Sciatic nerve (tissue), 2 donors: ENCODE data around the gene C5orf24. TPM values are rescaled to one million over a fixed set of nuclear protein-coding genes. Genes with fewer than 3 reads are reported as not detected.
"Not testable (repeated sequence)": the region's sequence is repeated elsewhere in the genome, so short reads cannot be mapped to it uniquely, and the experiment has no call there.

Experiments used
- ATAC-seq: fragments of 200-7000 bp; cut with Tn5 transposase; one replicate; pipeline ENCODE4 v1.9.1; 2020; ENCODE audit warnings: mild to moderate bottlenecking, moderate library complexity
- DNase-seq: peaks from one replicate; pipeline ENCODE4 v3.0.0-alpha.2; 2020; ENCODE audit warnings: low spot score
- intact Hi-C: fragments of 100-400 bp; cut with DNase I; formaldehyde crosslinking; loops from one replicate; pipeline ENCODE4 v1.14.2; 2022
- total RNA-seq: library from RNA; stranded (reverse); fragmentation: NEBNext Ultra II Directional; extraction: Animal tissue kit (Norgen Biotek cat#: 25700); gene quantifications from one replicate; pipeline ENCODE4 v1.2.1, GENCODE V29; 2021
- donor health status: DM: no; HTN: no; CAD: no.
- donor health status: DM: no; HTN: no; CAD: no.

Gene C5orf24
- total RNA-seq, 1 donor from 2014 or later = 50.1 TPM

DNA sequence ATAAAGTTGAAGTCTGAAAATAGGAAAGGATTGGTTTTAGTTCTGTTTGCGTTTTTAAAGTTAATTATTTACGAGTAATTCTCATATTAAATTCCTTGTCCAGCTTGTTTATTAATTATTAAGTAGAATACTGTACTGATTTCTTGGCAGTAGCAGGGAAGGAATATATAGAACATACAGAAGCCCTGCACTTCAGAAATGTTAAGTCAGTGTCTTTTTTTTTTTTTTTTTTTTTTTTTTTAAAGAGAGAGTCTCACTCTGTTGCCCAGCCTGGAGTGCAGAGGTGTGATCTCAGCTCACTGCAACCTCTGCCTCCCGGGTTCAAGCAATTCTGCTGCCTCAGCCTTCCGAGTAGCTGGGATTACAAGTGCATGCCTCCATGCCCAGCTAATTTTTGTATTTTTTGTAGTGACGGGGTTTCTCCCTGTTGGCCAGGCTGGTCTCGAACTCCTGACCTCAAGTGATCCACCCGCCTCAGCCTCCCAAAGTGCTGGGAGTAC, 3.7 kb downstream of the C5orf24 start:
- DNase-seq, intact Hi-C loops: not testable (repeated sequence)

DNA sequence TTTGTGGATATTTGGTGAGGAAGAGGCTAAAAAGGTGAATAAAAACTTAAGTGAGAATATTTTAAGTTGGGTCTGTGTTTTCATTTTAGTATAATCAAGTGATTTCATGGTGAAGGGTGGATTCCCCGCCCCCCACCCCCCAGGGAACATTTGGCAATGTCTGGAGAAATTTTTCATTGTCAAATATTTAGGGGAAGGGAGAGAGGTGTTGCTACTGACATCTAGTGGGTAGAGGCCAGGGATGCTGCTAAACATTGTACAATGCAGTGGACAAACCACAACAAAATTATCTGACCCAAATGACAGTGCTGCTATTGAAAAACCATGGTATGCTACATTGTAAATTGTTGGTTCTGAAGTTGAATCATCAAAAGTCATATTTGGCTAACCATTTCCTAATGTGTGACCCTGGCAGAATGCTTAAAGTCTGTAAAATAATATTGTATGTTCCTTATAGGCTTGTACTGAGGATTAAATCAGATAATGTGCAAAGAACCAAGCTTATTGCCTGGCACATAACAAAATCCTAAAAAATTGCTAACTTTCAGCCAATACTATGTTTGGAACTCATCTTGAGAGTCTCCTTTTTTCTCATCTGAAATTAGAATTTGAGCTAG, 5.6 kb downstream of the C5orf24 start:
- DNase-seq = no peak
- intact Hi-C loops = no loop called here
- ATAC-seq = peak; percentile 34

More for the DNA sequence above, 3.7 kb downstream of the C5orf24 start:
- ATAC-seq = not testable (repeated sequence)

DNA sequence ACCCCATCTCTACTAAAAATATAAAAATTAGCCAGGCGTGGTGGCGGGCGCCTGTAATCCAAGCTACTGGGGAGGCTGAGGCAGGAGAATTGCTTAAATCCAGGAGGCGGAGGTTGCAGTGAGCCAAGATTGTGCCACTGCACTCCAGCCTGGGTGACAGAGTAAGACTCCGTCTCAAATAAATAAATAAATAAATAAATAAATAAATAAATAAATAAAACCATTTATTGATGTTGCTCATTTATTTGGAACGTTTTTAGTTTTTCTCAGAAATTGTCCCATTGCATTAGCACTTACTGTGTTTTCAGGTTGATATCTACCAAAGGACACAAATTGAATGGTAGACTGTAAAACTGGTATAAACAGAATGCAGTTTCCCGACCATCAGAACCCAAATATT, 10.7 kb downstream of the C5orf24 start:
- intact Hi-C loops, DNase-seq, ATAC-seq: not testable (repeated sequence)

DNA sequence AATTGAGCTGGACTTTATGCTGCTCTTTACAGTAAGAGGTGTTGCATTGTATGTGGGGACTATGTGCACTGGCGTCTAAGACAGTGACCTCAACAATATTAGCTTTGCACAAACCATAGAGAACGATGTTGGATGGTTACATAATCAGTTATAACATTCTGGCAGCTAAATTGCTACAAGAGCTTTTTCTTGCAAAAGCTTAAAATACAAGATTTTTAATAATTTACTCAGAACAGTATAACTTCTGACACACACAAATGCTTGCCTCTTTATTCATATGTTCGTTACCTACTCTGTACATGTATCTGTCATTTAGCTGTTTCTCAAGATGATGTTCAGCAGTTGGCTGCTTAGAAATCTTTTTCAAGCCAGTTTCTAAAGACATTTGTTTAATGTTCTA, 11.6 kb downstream of the C5orf24 start:
- ATAC-seq (no peak), DNase-seq (no peak)
- intact Hi-C loops = no loop called here

DNA sequence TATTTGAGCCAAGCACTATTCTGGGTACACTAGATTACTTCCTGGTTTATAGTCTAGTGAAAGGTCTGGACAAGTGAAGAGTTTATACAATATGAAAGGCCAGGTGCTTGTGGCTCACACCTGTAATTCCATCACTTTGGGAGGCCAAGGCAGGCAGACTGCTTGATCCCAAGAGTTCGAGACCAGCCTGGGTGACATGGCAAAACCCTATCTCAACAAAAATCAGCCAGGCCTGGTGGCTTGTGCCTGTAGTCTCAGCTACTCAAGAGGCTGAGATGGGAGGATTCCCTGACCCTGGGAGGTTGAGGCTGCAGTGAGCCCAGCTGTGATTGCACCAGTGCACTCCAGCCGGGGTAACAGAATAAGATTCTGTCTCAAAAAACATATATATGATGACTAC, 18.9 kb downstream of the C5orf24 start:
- intact Hi-C loops = no loop called here
- ATAC-seq (no peak), DNase-seq (no peak)

DNA sequence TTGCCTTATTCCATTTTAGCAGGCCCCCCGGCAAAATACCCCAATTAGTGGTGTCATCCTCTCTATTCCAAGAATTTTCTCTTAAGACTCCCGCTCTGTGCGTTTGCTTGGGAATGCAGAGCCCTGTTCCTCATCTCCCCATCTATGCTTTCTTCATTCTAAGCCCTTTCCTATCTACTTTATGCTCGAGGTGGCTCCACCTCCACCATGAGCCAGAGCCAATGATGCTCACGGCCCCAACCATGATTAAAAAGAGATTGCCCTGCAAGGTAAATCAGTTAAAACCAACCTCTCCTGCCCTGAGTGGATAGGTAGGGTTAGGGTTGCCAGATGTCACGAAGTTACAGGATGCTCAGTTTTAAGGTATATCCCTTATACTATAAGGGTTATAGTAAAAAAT, 27.7 kb downstream of the C5orf24 start:
- ATAC-seq = no peak
- DNase-seq = no peak
- intact Hi-C loops = no loop called here

DNA sequence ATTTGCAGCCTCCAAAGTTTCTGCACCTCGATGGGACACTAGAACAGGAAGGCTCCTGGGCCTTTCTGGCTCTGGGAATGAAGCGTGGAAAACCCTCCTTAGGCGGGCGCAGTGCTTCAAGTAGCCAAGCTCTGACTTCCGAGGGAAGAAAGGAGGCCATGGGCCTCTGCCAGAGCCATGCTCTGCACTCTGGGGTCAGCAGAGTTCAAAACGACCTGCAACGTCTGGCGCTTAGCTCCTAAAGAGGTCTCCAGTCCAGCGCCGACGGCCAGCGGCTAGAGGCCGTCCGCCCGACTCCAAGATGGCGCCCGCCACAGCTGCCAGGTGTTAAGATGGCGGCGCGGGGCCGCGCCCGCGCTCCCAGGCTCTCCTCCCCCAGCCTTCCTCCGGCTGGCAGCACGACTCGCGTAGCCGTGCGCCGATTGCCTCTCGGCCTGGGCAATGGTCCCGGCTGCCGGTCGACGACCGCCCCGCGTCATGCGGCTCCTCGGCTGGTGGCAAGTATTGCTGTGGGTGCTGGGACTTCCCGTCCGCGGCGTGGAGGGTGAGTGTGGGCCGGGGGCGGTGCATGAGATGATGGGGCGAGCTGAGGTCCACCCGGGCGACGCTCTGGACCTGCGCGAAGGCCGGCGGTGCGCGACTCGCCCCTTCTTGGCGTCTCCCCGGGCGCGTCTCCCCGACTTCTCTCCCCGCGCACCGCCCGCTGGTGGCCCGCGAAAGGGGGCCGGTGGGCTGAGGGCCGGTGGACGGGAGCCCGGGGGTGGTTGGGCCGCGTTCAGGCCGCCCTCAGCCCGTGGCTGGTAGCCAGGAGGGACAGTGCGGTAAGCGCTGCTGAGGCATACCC, 28.4 kb downstream of the C5orf24 start, which contains the start of gene TXNDC15:
Gene TXNDC15, plus strand, starts transcription at position 385 of the 844 bp plus-strand sequence. Its CDS starts 57 bp downstream, at position 442.
- ATAC-seq (peak; percentile 97), DNase-seq (peak; percentile 92)
- intact Hi-C loops = no loop called here

DNA sequence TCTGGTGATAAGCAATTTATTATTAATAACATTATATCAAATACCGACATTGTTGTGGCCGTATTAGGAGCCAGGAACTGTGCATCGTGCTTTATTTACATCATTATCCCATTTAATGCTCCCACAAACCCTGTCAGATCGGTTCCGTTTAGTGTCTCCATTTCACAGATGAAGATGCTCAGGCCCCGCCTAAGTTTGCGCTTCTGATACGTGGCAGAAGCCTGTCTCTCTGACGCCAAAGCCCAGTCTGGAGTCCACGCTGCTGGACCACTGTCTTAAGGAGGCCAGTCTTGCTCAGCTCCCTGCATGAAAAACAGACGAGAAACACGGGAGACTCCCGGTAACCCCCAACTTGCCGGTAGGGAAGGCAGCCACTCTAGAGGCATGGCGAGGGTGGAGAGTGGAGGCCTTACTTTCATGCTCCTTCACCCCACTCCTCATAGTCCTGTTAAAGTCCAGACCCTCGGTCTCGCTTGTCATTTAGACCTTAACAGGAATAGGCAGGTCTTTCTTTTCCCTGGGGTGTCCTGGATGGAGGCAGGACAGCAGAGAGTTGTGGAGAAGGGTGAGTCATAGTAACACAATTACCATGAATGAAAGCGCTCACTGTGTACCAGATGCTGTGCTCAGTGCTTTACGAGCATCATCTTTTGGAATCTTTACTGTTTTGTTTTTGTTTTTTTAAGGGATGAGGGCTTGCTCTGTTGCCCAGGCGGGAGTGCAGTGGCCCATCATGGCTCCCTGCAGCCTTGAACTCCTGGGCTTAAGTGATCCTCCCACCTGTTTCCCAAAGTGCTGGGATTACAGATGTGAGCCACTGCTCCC, 29.3 kb downstream of the C5orf24 start:
- DNase-seq = peak; percentile 82

DNA sequence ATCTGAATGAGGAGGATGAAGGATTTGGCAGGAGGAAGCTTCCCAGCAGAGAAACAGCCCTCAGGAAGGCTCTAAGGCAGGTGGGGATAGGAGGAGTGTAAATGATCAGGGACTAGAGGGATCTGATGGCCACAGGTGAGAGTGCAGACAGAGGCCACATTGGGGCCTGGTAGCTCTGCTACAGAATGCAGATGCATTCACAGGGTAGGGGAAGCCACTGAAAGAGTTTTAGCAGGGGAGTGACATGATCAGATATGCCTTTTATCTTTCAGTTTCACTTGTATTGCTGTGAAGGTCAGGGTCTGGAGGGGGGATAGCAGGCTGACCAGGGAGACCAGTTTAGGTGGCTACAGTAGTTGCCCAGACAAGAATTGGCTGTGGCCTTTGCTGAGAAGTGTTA, 31.4 kb downstream of the C5orf24 start:
- DNase-seq (no peak), ATAC-seq (no peak)
- intact Hi-C loops = no loop called here

More for the DNA sequence above, 29.3 kb downstream of the C5orf24 start:
- intact Hi-C loops = no loop called here
- ATAC-seq = peak; percentile 88

DNA sequence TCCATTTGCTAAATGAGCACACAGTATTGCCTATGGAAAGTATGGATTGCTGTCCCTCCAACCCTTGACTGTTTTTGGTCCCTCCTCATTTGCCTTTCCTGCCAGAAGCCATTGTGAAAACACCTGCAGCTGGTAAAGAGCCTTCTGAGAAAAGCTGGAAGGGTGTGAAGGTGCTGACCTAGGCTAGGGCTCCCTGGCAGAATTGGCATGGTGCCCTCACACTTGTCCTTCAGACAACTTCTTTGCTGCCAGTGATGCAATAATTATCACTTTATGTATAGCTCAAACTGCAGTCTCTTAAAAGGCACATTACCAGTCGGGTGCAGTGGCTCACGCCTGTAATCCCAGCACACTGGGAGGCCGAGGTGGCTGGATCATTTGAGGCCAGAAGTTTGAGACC, 32.6 kb downstream of the C5orf24 start:
- ATAC-seq (no peak), DNase-seq (no peak)
- intact Hi-C loops = no loop called here

DNA sequence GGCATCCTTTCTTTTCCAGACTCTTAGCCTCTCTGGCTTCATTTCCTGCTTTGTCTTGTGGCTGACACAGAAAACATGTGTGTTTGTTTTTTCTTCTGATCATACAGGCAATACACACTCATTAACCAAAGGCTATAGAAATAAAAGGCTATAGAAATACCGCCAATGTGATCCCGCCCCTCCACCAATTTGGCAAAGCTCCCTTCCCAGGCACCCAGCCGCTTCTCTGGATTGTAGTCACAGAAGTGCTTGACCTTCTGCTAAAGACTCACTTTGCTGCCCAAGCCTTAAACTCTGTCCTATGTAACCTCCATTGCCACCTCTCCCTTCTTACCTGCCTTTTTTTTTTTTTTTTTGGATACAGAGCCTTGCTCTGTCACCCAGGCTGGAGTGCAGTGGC, 33.7 kb downstream of the C5orf24 start:
- DNase-seq (no peak), ATAC-seq (no peak)
- intact Hi-C loops = no loop called here

DNA sequence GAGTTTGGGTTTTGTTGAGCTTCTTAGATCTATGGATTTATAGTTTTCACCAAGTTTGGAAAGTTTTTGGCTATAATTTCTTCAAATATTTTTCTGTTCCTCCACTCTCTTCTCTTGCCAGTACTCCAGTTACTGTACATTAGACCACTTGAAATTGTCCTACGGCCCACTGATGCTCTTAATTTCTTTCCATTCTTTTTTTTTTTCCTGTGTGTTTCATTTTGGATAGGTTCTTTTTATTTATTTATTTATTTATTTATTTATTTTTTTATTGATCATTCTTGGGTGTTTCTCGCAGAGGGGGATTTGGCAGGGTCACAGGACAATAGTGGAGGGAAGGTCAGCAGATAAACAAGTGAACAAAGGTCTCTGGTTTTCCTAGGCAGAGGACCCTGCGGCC, 35.2 kb downstream of the C5orf24 start:
- DNase-seq, intact Hi-C loops, ATAC-seq: not testable (repeated sequence)

DNA sequence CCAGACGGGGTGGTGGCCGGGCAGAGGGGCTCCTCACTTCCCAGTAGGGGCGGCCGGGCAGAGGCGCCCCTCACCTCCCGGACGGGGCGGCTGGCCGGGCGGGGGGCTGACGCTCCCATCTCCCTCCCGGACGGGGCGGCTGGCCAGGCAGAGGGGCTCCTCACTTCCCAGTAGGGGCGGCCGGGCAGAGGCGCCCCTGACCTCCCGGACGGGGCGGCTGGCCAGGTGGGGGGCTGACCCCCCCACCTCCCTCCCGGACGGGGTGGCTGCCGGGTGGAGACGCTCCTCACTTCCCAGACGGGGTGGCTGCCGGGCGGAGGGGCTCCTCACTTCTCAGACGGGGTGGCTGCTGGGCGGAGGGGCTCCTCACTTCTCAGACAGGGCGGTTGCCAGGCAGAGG, 35.9 kb downstream of the C5orf24 start:
- intact Hi-C loops, DNase-seq, ATAC-seq: not testable (repeated sequence)

DNA sequence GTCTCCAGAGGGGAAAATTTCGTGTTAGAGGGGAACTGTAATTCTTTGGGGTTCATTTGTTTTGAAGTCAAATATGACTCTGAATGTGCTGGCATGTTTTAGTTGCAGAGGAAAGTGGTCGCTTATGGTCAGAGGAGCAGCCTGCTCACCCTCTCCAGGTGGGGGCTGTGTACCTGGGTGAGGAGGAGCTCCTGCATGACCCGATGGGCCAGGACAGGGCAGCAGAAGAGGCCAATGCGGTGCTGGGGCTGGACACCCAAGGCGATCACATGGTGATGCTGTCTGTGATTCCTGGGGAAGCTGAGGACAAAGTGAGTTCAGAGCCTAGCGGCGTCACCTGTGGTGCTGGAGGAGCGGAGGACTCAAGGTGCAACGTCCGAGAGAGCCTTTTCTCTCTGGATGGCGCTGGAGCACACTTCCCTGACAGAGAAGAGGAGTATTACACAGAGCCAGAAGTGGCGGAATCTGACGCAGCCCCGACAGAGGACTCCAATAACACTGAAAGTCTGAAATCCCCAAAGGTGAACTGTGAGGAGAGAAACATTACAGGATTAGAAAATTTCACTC, 41.9 kb downstream of the C5orf24 start:
- intact Hi-C loops = no loop called here
- ATAC-seq (no peak), DNase-seq (no peak)

DNA sequence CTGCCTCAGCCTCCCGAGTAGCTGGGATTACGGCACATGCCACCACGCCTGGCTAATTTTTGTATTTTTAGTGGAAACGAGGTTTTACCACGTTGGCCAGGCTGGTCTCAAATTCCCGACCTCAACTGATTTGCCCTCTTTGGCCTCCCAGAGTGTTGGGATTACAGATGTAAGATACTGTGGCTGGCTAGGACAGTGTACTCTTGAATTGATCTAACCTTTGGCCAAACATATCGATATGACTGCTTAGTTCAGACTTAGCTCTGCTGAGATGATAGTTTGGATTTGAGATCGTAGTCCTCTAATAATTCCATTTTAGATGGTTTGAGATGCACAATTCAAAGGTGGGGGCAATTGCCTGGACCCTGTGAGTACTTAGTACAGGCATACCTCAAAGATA, 43.6 kb downstream of the C5orf24 start:
- no peak for DNase-seq
- no peak for ATAC-seq
- intact Hi-C loops = no loop called here

DNA sequence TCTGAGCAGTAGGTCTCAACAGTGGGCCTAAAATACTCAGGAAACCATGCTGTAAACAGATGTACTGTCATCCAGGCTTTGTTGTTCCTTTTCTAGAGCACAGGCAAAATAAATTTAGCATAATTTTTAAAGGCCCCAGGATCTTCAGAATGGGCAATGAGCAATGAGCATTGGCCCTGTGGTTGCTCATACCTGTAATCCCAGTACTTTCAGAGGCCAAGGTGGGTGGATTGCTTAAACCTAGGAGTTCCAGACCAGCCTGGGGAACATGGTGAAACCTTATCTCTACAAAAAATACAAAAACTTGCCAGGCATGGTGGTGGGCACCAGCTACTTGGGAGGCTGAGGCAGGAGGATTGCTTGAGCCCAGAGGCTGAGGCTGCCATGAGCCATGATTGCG, 45.7 kb downstream of the C5orf24 start:
- DNase-seq = no peak
- intact Hi-C loops = no loop called here
- no peak for ATAC-seq

DNA sequence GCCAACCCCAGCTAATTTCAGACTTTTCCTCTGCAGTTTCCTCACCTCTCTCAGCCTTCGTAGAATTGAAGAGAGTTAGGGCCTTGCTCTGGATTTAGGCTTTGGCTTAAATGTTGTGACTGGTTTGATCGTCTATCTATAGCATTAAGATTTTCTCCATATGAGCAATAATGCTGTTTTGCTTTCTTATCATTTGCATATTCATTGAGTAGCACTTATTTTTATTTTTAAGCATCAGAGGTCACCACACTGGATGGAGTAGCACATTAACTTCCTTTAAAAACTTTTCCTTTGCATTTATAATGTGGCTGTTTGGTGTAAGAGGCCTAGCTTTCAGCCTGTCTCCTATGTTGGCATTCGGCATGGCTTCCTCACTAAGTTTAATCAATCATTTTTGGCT, 46.5 kb downstream of the C5orf24 start:
- intact Hi-C loops = no loop called here
- ATAC-seq = no peak

DNA sequence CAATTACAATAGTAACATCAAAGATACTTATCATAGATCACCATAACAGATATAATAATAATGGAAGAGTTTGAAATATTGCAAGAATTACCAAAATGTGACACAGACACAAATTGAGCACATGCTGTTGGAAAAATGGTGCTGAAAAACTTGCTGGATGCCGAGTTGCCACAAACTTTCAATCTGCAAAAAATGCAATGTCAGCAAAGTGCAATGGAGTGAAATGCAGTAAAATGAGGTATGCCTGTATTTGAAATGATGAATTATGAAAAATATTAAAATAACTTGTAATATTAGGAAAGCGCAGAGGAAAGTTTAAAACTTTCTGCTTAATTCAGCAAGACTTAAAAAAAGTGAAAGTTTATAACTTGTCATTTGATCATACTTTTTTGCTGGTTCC, 47.2 kb downstream of the C5orf24 start:
- intact Hi-C loops = no loop called here
- ATAC-seq = no peak

More for the DNA sequence above, 46.5 kb downstream of the C5orf24 start:
- no peak for DNase-seq

More for the DNA sequence above, 47.2 kb downstream of the C5orf24 start:
- no peak for DNase-seq
